ENCODE results near the gene LMNB1.

DNA sequence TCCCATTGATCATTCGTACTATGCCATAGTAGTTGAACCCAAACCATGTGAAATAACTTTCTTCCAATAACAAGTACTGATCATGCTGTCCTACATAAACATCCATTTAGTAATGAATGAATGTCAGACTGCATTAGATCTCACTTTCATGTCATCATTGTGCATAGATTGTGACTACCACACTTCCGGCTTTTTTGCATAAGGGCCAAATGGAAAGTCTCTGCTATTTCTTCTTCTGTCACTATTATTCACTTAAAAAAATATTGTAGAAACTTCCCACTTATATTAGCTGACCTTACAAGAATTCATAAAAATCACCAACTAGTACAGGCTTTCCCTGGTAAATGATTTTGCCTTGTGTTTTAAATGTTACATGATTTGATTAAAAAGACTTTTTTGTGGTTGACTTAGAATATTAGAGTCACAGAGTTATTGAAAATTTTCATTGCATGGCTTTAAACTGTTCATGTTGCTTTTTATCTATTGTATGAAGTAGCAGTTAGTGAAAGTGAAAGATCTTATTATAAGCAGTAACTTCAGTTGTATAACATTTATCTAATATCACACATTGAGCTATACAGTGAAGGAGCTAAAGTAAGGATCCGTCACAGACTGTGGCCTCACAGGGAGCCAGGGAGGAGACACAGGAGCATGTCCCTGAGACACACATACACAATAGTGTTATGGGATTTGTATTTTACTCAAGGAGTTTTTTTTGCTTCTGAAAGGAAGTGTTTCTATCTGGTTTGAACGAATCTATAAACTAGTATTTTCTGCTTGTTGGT, 33.9 kb downstream of the LMNB1 start:
- TF ChIP-seq, protein P1, sequence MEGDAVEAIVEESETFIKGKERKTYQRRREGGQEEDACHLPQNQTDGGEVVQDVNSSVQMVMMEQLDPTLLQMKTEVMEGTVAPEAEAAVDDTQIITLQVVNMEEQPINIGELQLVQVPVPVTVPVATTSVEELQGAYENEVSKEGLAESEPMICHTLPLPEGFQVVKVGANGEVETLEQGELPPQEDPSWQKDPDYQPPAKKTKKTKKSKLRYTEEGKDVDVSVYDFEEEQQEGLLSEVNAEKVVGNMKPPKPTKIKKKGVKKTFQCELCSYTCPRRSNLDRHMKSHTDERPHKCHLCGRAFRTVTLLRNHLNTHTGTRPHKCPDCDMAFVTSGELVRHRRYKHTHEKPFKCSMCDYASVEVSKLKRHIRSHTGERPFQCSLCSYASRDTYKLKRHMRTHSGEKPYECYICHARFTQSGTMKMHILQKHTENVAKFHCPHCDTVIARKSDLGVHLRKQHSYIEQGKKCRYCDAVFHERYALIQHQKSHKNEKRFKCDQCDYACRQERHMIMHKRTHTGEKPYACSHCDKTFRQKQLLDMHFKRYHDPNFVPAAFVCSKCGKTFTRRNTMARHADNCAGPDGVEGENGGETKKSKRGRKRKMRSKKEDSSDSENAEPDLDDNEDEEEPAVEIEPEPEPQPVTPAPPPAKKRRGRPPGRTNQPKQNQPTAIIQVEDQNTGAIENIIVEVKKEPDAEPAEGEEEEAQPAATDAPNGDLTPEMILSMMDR (IDR thresholded peaks at IDR 0.05; ENCODE audit: insufficient read depth, low read length): no peak
- TF ChIP-seq SPI1 (IDR thresholded peaks at IDR 0.05; ENCODE audit: borderline replicate concordance, low read depth): no peak
